Brain microvascular endothelial cell (primary cell): ENCODE measurements around the gene ADAM8.
"Not testable (repeated sequence)": the region's sequence is repeated elsewhere in the genome, so short reads cannot be mapped to it uniquely, and the experiment has no call there.

Experiments used
- DNase-seq: peaks from one replicate; pipeline ENCODE4 v3.0.0-alpha.2; 2020
- H3K27ac ChIP-seq: fragments of 250-450 bp; sonication (Bioruptor Pico); 2 replicates; pipeline ENCODE4 v1.5.1; 2020; ENCODE audit warnings: mild to moderate bottlenecking, moderate library complexity
- H3K27me3 ChIP-seq: fragments of 250-450 bp; sonication (Bioruptor Pico); replicated peaks from 2 replicates; pipeline ENCODE4 v1.5.1; 2020; ENCODE audit warnings: mild to moderate bottlenecking
- H3K36me3 ChIP-seq: fragments of 250-450 bp; sonication (Bioruptor Pico); replicated peaks from 2 replicates; pipeline ENCODE4 v1.5.1; 2020; ENCODE audit warnings: mild to moderate bottlenecking
- H3K4me3 ChIP-seq: 2 replicates; pipeline ENCODE4 v1.5.1; 2011; ENCODE audit warnings: low read depth, mild to moderate bottlenecking, control low read depth, low read length, moderate library complexity
- in situ Hi-C: cut with HindIII; loops from 2 replicates; pipeline ENCODE4 v1.10.0; 2017; ENCODE audit warnings: low sequenced_read_pairs, low pct_ligation_motif_present
- TF ChIP-seq, protein P1 (sequence below): IDR thresholded peaks from 2 replicates; pipeline ENCODE4 v1.5.1; 2011; ENCODE audit warnings: low read depth, mild to moderate bottlenecking, moderate library complexity, low read length, control low read depth, inconsistent platforms; ENCODE audit errors: missing control alignments

Gene ADAM8

DNA sequence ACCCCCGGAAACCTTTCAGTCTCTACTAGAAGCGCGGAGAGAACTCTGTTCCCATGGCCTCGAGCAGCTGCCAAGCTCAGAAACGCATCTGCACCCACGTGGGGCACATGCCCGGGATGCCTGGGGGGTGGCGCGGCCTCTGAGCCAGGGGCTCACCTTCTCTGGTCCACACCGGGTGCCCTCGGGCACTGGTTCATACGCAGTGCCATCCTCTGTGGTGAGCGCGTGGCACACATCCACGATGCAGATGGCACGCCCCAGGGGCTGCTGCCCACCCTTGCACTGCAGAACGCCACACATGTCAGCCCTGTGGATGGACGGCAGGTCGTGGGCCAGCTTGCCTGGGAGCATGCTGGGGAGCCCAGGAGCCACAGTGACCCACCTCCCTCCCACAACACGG is 6.5 kb downstream of the ADAM8 start:
- no peak for DNase-seq
- Histone ChIP-seq H3K4me3 (no peak overlapping the region), H3K27ac (no peak overlapping the region), H3K27me3 (no peaks in the 10 kb centered on the region), H3K36me3 (no peaks in the 10 kb centered on the region)
- in situ Hi-C loops = no loop called here
- TF ChIP-seq, protein P1, sequence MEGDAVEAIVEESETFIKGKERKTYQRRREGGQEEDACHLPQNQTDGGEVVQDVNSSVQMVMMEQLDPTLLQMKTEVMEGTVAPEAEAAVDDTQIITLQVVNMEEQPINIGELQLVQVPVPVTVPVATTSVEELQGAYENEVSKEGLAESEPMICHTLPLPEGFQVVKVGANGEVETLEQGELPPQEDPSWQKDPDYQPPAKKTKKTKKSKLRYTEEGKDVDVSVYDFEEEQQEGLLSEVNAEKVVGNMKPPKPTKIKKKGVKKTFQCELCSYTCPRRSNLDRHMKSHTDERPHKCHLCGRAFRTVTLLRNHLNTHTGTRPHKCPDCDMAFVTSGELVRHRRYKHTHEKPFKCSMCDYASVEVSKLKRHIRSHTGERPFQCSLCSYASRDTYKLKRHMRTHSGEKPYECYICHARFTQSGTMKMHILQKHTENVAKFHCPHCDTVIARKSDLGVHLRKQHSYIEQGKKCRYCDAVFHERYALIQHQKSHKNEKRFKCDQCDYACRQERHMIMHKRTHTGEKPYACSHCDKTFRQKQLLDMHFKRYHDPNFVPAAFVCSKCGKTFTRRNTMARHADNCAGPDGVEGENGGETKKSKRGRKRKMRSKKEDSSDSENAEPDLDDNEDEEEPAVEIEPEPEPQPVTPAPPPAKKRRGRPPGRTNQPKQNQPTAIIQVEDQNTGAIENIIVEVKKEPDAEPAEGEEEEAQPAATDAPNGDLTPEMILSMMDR = no peak

DNA sequence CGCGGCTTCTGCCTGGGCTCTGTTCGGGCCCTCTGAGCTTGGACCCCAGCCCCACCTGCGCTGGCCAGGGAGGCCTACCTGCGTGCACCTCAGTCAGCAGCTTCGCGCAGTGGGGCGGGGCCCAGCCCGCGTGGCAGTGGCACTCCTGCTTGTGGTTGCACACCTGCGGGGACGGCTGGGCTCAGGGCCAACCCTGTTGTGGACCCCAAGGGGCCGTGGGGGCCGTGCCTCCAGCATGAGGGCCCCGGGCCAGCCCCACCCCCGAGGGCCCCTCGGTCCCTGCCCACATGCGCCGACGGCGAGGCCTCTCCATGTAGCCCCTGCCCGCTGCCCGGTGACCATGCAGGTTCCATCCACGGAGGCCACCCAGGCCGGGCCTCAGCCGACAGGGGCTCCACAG is 7.3 kb downstream of the ADAM8 start:
- no peak overlapping the region for H3K27ac ChIP-seq
- H3K36me3 ChIP-seq = no peaks in the 10 kb centered on the region

DNA sequence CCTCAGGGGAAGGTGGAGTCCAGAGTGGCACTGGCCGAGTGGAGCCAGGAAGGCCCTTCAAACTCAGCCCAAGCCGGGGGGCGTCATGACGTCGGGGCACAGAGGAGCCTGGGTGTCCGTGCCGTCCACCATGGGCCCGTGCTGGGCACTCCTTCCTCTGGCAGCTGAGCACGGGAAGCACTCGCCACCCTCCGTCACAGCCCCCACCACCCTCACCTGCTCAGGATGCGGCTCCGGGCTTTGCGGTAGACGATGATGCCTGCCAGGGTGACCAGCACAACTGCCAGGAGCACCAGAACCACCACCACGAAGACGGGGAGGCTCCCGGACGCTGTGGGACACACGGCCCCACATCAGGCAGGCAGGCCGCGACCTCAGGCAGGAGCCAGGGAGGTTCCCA is 8.1 kb downstream of the ADAM8 start:
- Histone ChIP-seq H3K36me3 (no peaks in the 10 kb centered on the region), H3K27me3 (no peaks in the 10 kb centered on the region), H3K27ac (no peak overlapping the region), H3K4me3 (no peak overlapping the region)
- TF ChIP-seq, protein P1 = no peak
- DNase-seq = no peak
- in situ Hi-C loops = no loop called here

More for the DNA sequence above, 7.3 kb downstream of the ADAM8 start:
- Histone ChIP-seq H3K4me3 (no peak overlapping the region), H3K27me3 (no peaks in the 10 kb centered on the region)
- TF ChIP-seq, protein P1 = no peak
- in situ Hi-C loops = no loop called here
- DNase-seq = no peak

DNA sequence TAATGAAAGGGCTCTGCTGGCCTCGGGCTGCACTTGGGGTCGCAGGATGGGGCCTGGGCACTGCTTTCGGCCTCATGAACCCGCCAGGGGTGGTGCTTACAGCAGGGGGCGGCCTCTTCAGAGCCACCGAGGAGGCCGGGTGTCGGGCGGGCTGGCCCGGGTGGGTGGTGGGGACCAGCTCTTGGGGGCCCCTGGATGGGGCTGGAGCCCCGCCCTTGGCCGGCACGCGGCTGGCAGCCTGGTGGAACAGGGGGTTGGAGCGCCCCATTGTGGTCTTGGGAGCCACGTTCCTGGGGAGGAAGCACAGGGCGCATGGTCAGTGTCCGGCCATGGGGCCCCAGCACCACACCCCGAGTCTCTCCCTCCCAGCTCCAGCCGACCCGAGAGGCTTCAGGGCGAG is 8.8 kb downstream of the ADAM8 start:
- in situ Hi-C loops = no loop called here
- Histone ChIP-seq H3K27me3 (no peaks in the 10 kb centered on the region), H3K27ac (no peak overlapping the region), H3K36me3 (no peaks in the 10 kb centered on the region), H3K4me3 (no peak overlapping the region)
- TF ChIP-seq, protein P1 = no peak
- DNase-seq = no peak

DNA sequence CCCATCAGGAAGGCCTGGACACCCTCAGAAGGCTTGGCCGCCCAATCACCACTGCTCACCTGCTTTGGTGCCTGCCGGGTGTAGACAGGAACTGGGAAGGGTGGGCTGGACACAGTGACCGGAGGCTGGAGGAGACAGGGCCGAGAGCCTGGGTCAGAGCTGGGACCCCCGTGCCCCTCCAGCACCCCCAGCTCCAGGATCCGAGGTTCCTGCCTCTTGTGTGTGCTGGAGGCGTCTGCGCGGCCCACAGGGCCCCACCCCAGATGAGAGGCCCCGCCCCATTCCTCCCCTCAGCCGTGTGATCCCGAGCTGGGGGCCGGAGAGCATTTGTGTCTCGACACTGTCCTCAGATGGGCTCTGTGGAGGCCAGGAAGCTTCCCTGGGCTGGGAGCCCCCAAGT is 9.4 kb downstream of the ADAM8 start:
- Histone ChIP-seq H3K4me3 (no peak overlapping the region), H3K27ac (no peak overlapping the region), H3K36me3 (no peaks in the 10 kb centered on the region), H3K27me3 (no peaks in the 10 kb centered on the region)
- in situ Hi-C loops = no loop called here
- TF ChIP-seq, protein P1 = no peak
- DNase-seq = no peak

DNA sequence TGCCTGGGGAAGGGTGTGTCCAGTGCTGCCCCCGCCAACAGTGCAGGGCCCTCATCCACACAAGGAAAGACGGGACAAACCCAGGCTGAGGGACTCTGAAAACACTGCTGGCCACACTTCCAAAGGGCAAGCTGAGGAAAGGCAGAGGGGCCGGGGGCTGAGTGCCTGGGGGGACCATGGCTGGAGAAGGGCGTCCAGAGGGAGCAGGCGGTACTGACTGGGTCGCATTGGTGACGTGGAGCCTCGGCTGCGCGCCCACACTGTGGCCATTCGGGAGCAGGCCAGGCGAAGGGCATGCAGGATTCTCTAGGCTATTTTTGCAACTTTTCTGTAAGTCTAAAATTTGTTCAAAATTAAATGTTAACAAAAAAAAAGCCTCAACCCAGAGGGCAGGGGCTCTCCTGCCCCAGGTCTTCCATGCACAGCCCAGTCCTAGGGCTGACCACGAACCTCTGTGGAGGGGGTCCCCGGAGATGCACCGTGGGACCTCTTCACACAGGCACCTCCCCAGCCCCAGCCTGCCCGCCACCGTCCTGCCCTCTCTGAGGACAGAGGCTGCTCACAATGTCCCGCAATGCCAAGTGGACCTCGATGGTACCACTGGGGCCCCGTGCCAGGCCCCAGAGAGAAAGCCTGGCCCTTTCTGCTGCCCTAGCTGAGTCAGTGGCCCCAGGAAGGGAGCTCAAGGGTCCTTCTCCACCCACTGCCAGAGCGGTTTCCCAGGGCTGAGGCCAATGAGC is 10.4 kb downstream of the ADAM8 start:
- TF ChIP-seq, protein P1 = no peak
- Histone ChIP-seq H3K27me3 (no peaks in the 10 kb centered on the region), H3K4me3 (no peak overlapping the region), H3K36me3 (no peaks in the 10 kb centered on the region), H3K27ac (no peak overlapping the region)
- in situ Hi-C loops = no loop called here
- DNase-seq = no peak

DNA sequence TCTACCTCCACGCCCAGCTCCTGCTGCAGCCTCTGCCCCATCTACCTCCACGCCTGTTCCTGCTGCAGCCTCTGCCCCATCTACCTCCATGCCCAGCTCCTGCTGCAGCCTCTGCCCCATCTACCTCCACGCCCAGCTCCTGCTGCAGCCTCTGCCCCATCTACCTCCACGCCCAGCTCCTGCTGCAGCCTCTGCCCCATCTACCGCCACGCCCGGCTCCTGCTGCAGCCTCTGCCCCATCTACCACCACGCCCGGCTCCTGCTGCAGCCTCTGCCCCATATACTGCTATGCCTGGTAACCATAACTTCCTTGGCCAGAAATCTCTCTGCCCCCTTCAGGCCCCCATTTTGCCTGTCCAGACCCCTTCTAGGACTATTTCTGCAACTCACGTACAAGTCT is 11.6 kb downstream of the ADAM8 start:
- H3K36me3 ChIP-seq, H3K27ac ChIP-seq, H3K4me3 ChIP-seq, in situ Hi-C loops, H3K27me3 ChIP-seq, DNase-seq: not testable (repeated sequence)
